GM21529 (cell line): Measurements from ENCODE around the gene MAGEA3.
"Not testable (repeated sequence)": the region's sequence is repeated elsewhere in the genome, so short reads cannot be mapped to it uniquely, and the experiment has no call there.

ENCODE experiments used
- ATAC-seq: cut with Tn5 transposase; IDR thresholded peaks from one replicate; pipeline ENCODE4 v1.9.1; 2021; ENCODE audit not compliant: unreplicated experiment

Gene MAGEA3

GRCh38 chrX:152735860-152736511 is 37.4 kb downstream of the MAGEA3 start:
- no peak for ATAC-seq

- not testable (repeated sequence) for ATAC-seq
Measured at GRCh38 chrX:152736528-152736927, 37.9 kb downstream of the MAGEA3 start.

GRCh38 chrX:152738560-152738959 is 40.0 kb downstream of the MAGEA3 start:
- no peak for ATAC-seq
